GM12874 (cell line): ENCODE results near the gene OMP.
A peak's percentile ranks its signal among the peaks of the same experiment; 100 is the strongest.

Experiments
- CTCF ChIP-seq: IDR thresholded peaks from 2 replicates; pipeline ENCODE4 v1.5.1; 2011; ENCODE audit warnings: low read depth, mild to moderate bottlenecking, control low read depth, low read length, moderate library complexity; ENCODE audit not compliant: insufficient read depth

OMP gene

DNA sequence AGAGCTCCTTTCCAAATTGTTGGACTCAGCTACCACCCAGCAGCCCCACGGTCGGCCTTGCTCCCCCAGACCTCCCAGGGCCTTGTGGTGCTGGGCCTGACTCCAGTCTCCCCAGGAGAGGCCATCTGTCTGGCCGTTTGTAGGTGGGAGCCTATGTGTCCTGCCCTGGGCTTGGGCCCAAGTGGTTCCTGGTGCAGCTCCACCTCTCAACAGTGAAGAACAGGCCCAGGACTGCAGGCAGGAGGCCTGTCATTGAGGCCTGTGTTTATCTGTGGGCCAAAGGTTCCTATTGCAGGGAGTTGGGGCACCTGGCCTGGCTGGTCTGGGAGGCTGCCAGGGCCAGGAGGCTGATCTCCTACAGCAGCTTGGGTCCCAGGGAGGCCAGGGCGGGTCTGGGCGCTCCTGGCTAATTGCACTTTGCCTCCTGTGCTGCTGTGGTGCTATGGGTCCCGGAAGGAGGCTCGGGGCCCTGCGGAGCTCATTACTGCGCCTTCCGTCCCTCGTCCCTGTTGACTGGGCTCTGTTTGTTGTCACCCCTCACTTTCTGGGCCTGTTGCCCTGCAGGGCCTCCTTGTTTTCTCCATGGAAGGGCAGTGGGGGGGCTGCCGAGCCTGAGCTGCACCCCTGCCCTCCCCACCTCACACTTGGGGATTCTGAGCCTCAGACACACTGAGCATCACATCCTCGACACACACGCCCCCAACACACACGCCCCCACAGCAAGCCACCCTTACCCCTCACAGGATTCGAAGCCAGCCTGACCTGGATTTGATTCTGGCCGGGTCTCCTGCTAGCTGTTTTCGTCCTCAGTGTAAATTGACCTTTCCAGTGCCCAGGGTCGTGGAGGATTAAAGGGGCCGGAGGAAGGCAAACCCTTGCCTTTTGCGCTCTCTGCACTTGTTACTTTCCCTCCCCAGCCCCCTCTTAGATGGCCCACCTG lies 6.8 kb upstream of the OMP start:
- no peak for TF ChIP-seq CTCF

GRCh38 chr11:77096591-77097019 lies 6.0 kb upstream of the OMP start:
- no peak for TF ChIP-seq CTCF

GRCh38 chr11:77100166-77101042 lies 2.2 kb upstream of the OMP start:
- TF ChIP-seq CTCF, result no peak

GRCh38 chr11:77101043-77101537 lies 1.6 kb upstream of the OMP start:
- peak; percentile 46; the same call in 1 of the 2 replicates for TF ChIP-seq CTCF

GRCh38 chr11:77103319-77103718 lies 679 bp downstream of the OMP start:
- TF ChIP-seq CTCF, result no peak

DNA sequence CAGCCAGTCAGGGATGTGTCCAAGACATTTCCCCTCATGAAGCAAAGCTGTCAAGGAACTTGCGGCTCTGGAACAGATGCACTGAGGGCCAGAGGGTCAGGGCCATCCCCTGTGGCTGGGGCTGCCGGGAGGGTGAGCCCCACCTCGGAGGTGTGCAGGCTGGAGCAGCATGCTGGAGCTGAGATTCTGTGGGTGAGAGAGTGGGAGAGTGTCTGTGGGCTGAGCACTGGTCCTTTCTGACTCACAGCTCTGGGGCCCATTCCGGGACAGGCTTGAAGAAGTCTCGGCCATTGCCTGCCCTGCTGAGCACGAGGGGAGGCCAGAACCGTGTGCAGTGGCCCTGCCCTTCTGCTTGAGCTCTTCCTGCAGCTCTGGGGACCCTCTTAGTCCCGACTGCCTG lies 2.1 kb downstream of the OMP start:
- TF ChIP-seq CTCF, result no peak

DNA sequence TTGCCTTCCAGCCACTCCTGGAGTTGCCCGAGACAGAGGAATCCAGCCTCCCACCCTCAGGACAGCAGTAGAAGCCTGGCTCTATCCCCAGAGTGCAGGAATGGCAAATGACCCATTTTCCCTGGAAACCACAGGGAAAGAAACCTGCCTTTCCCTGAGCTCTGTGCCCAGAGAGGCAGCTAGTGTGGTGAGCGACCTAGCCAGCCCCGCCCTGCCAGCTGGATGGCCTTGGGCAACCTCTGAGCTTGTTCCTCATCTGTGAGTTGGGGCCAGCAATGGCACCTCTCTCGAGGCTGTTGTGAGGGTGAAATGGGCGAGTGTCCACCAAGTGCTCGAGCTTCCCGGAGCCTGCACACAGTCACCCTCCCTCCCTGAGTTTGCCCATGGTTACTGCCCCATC lies 3.7 kb downstream of the OMP start:
- no peak for TF ChIP-seq CTCF
